Activated naive CD4-positive, alpha-beta T cell treated with anti-CD3 and anti-CD28 coated beads, Interleukin-2, amount 50 U/mL, for 16 hours (primary cell): Measurements from ENCODE around the gene BBLN.
"Not testable (repeated sequence)": the region's sequence is repeated elsewhere in the genome, so short reads cannot be mapped to it uniquely, and the experiment has no call there.

Experiments
- DNase-seq: peaks from one replicate; pipeline ENCODE4 v3.0.0-alpha.2; 2020

Gene BBLN

GRCh38 chr9:128159784-128160602, at the start of gene BBLN:
TSS of gene BBLN (plus strand) at chr9:128160265. CDS start at chr9:128160408, 143 bp downstream.
- DNase-seq = peak; percentile 95

GRCh38 chr9:128111726-128112125, 48.3 kb upstream of the BBLN start:
- DNase-seq = not testable (repeated sequence)

GRCh38 chr9:128113526-128114325, 46.3 kb upstream of the BBLN start:
- DNase-seq = no peak

GRCh38 chr9:128114326-128115186, 45.5 kb upstream of the BBLN start:
- no peak for DNase-seq

GRCh38 chr9:128115187-128116103, 44.6 kb upstream of the BBLN start:
- DNase-seq = no peak

GRCh38 chr9:128116104-128117083, 43.7 kb upstream of the BBLN start:
- DNase-seq = no peak

- peak; percentile 96 for DNase-seq
These were observed 42.2 kb upstream of the BBLN start for GRCh38 chr9:128117613-128118471.

- DNase-seq = no peak
These were observed 41.6 kb upstream of the BBLN start for GRCh38 chr9:128118472-128118857.

- DNase-seq = no peak
These were observed 40.9 kb upstream of the BBLN start for GRCh38 chr9:128118971-128119665.

GRCh38 chr9:128120061-128120740, 39.9 kb upstream of the BBLN start:
- DNase-seq = no peak

GRCh38 chr9:128120741-128121465, 39.2 kb upstream of the BBLN start:
- DNase-seq = no peak

- DNase-seq = no peak
These were observed 38.6 kb upstream of the BBLN start for GRCh38 chr9:128121466-128121810.

GRCh38 chr9:128121924-128122808, 37.9 kb upstream of the BBLN start:
- no peak for DNase-seq

GRCh38 chr9:128122809-128123175, 37.3 kb upstream of the BBLN start:
- DNase-seq = no peak

- DNase-seq = no peak
These were observed 36.5 kb upstream of the BBLN start for GRCh38 chr9:128123451-128124080.

GRCh38 chr9:128124451-128124850, 35.6 kb upstream of the BBLN start:
- DNase-seq = no peak
